GM21423 (cell line): ENCODE measurements around the gene LEKR1.
"Not testable (repeated sequence)": the region's sequence is repeated elsewhere in the genome, so short reads cannot be mapped to it uniquely, and the experiment has no call there.

ENCODE experiments used
- ATAC-seq: cut with Tn5 transposase; IDR thresholded peaks from one replicate; pipeline ENCODE4 v1.9.1; 2021; ENCODE audit warnings: mild to moderate bottlenecking, moderate library complexity; ENCODE audit not compliant: unreplicated experiment

The LEKR1 gene

DNA sequence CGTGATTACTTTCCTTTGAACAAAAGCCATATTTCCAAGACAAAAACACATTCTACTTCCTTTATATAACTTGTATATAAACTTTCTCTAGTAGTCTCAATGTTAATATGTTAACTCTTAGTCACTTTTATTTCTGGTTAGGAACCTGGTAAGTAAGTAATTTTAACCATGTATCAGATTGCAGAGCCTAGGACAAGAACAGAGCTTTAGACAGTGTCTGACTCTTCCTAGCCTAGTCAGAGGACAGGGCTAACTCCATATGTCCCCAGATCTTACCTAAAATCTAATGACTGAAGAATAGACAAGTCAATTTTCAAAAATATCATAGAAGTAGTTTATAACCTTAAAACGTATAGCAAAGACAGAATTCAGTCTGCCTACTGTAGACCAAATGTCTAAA, 8.3 kb downstream of the LEKR1 start:
- ATAC-seq: no peak

DNA sequence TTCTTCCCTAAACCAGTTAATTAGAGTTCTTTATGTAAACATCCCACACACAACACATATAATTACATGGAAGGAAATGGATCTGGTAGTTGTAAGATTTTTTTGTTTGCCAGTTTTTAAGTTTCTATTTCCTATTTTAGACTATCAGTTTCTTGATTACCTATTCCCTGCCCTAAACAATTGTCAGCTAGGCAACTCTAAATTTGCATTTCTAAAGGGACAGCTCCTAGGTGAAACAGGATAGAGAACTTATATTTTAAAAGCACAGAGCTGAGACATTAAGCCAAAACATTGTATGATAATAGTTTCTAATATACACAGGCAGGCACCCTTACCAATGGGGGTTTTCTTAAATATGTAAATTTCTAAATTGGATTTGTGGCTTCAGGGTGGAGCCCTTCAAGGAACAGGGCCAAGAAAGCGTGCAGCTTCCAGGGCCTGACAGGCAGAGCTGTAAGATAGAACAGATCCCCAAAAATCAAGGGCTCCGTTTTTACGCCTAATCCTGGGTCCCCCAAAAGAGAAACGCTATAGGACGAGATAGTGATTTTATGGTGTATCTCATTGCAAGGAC, 8.9 kb downstream of the LEKR1 start:
- no peak for ATAC-seq

GRCh38 chr3:156836701-156837100, 10.5 kb downstream of the LEKR1 start:
- ATAC-seq: no peak

DNA sequence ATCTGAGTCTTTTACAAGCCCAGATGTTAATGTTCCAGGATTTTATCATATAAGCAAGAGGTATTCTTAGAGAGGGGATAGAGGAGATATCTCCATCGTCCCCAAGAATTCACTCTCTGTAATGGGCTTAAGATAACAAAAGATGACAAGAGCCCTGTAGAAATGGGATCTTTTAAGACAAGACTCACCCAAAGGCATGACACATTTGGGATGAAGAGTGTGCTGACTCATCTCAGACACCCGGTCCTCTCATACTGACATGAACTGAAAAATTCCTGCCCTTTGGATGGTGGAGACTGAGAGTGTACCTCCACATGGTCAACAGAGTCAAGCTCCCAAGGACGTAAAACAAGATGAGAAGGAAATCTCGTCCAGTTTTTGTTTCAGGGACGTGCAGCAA, 11.0 kb downstream of the LEKR1 start:
- no peak for ATAC-seq

DNA sequence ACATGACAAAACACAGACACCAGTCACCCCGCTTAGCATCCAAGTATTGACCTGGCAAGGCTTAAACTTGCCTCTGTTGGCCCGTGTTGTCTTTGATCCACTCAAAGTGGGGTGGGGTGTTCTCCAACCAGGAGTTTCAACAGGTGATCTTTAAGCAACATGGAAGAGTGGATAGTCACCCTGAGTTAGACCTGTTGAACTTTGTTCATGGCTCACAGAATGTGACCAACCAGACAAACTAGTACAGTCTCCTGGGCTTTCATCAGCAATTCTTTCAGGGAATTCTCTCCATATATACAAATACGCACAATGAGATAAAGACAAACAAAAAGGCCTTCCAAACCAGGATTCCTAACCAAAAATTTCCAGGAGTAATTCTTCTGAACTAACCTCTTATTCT, 11.9 kb downstream of the LEKR1 start:
- ATAC-seq: no peak

DNA sequence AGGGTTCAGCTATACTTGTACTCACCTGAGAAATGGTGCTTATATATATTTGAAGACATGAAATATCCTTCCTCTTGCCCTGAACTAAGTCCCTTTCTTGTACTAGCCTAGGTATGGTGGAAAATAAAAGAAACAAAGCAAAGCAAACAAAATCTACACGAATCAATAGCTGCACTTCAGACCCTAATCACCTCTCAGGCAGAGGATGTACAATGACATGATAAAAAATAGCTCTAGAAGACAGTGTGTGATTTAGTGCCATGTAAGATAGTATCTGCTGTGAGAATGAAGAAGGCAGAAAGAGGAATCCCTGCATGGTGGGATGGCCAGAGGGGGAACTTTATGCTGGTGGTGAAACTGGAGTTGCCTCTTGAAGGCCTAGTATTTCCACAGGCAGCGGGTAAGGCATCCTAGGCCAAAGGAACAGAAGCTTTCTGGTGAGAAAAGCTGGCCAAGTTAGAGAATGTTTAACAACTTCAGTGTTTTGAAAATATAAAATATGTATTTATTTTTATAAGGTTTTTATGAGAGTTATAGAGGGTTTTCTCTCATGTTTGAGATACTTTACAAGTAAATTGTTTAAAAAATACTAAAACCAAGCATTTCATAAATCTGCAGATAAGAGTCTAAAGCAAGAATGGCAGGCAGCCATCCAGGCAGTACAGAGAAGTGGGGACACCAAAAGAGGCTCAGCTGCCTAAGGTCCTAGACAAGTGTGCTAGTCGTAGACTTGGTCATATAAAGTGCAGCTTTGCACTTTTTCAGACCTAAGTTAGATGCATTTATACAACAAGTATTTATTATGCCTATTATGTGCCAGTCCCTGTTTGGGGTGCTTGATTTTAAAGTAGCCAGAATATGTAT, 14.9 kb downstream of the LEKR1 start:
- ATAC-seq: no peak

DNA sequence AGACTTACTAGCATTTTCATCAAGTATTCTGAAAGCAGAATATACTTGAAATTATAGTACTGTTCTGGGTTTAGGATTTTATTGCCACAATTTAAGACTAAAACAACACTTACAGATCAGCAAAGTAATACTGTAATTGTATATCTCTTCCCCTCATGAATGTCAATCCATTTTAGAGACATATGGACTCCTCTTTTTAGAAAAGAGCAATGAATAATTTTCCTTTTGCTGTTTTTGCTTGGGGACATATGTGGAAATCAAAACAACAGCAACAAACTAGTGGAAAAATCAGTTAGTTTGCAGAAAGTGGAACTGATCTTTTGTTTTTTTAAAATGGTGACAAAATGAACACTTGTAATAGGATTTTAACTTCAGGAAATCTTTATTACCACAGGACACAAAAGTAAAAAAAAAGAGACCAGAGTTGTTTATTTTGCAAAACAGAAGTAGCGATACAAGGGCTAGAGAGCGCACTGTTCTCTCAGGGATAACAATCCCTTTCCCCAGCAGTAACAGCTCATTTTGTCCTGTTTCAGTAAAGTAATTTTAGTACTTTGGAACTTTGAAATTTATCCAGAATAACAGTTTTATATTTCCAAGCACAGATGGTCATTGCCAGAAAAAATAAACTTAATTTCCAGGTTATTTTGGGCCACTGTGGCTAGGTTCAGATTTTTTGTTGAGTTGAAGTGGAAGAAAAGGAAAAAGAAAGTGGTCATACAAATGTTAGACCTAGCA, 17.1 kb downstream of the LEKR1 start:
- no peak for ATAC-seq

- no peak for ATAC-seq
These were observed 21.7 kb downstream of the LEKR1 start for GRCh38 chr3:156847752-156848448.

DNA sequence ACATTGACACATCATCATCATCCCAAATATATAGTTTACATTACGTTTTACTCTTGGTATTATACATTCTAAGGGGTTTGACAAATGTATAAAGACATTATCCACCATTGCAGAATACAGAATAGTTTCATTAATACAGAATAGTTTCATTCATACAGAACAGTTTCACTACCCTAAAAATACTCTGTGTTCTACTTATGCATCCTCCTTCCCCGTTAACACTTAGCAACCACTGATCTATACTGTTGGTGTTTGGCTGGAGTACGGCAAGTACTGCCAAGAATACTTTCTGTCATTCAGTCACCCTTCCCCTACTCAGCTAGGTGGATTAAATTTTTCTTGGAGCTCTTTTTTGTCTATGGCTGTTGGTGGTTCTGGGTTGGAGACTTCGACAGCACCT, 33.4 kb downstream of the LEKR1 start:
- peak; percentile 95 for ATAC-seq

DNA sequence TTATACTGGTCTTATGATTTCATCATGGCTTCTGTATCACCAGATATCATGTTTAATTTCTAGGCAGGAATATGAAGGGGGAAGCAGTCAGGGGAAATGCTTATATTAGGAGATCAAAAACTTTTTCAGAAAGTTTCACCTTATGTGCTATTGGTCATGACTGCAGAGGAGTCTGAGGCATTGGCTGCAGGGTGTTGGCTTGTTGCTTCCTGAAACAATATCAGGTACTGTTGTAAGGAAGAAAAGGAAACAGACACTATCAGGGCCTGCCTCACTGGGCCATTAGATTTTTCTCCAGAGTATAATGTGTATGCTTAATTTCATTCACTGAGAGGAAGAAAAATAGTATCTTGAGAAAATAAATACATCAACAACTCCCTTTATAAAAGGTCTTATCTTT, 34.7 kb downstream of the LEKR1 start:
- no peak for ATAC-seq

DNA sequence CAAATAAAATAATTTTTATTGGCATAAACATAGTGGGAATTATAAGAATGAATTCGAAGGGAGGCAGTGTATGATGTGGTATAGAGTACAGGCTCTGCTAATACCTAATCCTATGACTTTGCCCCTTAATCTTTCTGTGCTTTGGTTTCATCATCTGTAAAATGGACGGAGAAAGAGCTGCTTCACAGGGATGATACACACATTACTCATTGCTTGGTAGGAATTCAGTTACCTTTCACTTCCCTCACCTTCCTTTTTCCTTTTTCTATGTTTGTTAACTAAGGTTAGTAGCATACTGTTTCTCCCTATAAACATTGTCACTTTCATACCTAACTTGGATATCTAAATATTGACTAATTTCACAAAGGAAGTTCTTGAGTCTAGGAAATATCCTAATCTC, 36.2 kb downstream of the LEKR1 start:
- ATAC-seq: no peak

DNA sequence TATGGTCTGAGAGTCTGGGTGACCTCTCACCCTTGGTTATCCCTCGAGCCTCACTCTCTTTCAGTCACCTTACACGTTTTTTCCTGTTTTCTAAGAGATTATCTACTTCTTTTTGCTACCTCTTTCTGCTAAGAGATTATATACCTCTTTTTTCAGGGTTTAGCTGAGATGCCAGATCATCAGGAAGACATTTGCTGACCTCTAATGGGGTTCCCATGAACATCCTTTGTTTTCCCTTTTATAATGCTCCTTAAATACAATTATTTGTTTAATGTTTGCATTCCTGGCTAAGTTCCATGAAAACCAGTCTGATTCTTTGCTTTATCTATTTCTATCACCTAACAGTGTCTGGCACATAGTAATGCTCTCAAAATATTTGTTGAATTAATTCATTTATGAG, 39.6 kb downstream of the LEKR1 start:
- ATAC-seq: no peak

DNA sequence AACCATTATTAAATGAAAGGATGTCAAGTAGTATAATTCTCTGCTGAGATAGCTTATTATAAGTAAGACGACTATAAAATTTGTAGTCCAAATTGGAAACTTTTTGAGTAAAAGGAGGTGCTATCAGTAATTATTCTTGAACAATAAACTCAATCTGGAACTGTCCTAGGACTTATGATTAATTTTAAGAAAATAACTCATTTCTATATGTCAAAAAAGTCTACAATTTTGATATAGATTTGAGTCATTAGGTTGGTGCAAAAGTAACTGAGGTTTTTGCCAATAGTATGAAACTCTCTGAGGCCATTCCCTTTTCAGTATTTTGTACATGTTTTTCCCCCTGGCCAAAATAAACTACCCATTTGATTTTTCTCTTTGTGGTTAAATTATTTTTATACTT, 41.0 kb downstream of the LEKR1 start:
- no peak for ATAC-seq

DNA sequence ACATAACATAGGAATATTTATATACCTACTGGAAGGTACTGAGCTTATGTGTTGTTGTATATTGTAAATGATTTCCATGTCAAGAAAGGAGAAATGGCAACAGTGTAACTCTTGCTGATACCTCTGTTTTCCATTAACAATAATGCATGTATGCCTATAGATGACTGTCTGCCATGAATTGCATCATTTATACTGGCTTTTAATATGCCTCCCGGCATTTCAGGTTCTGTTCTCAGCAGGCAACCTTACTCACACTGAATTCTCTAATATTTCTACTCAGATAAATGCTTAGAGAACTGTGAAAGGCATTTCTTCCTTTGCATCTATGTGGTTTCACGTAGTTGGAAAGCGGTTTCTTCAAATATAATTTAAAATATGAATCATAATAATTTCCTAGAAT, 41.8 kb downstream of the LEKR1 start:
- ATAC-seq: no peak

DNA sequence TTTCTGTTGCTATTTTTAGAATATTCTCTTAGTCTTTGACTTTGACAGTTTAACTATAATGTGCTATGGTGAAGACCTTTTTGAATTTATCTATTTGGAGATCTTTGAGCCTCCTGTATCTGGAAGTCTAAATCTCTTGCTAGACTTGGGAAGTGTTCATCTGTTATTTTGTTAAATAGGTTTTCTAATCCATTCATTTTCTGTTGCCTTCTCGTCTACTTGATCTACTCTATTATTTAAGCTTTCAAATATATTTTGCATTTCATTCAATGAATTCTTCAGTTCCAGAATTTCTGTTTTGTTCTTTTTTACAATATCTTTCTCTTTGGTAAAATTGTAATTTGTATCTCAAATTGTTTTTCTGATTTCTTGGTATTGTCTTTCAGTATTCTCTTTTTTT, 47.8 kb downstream of the LEKR1 start:
- ATAC-seq: no peak

DNA sequence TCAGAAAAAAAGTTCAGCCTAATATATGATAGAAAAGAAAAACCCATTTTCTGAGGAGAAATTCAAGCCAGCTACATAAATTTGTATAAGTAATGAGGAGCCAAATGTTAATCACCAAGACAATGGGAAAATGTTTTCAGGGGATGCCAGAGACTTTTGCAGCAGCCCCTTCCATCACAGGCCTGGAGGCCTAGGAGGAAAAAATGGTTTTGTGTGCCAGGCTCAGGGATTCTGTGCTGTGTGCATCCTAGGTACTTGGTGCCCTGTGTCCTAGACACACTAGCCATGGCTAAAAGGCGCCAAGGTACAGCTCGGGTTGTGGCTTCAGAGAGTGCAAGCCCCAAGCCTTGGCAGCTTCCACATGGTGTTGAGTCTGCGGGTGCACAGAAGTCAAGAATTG, 53.3 kb downstream of the LEKR1 start:
- ATAC-seq: not testable (repeated sequence)

- no peak for ATAC-seq
These were observed 59.6 kb downstream of the LEKR1 start for GRCh38 chr3:156885761-156886160.

GRCh38 chr3:156888176-156888575, 62.0 kb downstream of the LEKR1 start:
- ATAC-seq: no peak

- ATAC-seq: no peak
These were observed 62.4 kb downstream of the LEKR1 start for GRCh38 chr3:156888576-156888975.

DNA sequence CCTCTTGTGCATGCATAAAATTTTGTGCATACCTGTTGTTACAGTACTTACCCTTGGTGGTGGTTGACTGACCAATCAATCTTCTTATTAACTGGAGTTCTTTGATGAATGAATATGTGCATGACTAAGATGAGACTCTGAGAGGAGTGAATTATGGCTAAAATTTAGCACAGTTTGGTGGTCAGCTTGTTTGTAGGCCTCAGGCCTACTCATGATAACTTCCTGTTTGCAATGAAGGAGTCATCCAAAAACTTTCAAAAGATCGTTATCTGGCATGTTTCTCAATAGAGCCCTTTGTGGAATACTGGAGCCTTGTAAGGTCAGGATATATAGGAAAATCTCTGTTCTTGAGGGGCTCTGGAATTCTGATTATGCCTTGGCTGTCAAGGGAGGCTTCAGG, 66.5 kb downstream of the LEKR1 start:
- ATAC-seq: no peak

DNA sequence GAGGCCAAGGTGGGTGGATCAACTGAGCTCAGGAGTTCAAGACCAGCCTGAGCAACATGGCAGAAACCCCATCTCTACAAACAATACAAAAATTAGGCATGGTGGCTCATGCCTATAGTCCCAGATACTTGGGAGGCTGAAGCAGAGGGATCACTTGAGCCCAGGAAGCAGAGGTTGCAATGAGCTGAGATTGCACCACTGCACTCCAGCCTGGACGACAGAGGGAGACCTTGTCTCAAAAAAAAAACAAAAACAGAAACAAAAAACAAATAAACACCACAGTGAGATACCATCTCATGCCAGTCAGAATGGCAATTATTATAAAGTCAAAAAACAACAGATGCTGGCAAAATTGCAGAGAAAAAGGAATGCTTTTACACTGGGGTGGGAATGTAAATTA, 69.2 kb downstream of the LEKR1 start:
- ATAC-seq: not testable (repeated sequence)
